GM12891 (cell line): ENCODE measurements around the gene TCF12.

Experiments
- POLR2A ChIP-seq: IDR thresholded peaks from 2 replicates; pipeline ENCODE4 v1.6.1; 2011; ENCODE audit warnings: low read depth, low read length, control low read depth
- TAF1 ChIP-seq: IDR thresholded peaks from 2 replicates; pipeline ENCODE4 v1.6.1; 2011; ENCODE audit warnings: low read depth, low read length, control low read depth

- TF ChIP-seq TAF1: no peak
- no peak for TF ChIP-seq POLR2A
Observed at GRCh38 chr15:57160823-57161560, 242.5 kb downstream of the TCF12 start.
